Measurements from ENCODE around the gene TNFRSF6B. TPM values are rescaled to one million over a fixed set of nuclear protein-coding genes. Genes with fewer than 3 reads are reported as not detected.
A peak's percentile ranks its signal among the peaks of the same experiment; 100 is the strongest.

The TNFRSF6B gene
- total and polyA plus RNA-seq, 2 of the 4 experiments (the other 2 are of a cell fraction) = 1.3 to 11.0 TPM

GRCh38 chr20:63653041-63653973 is 43.1 kb upstream of the TNFRSF6B start, which contains the start of gene STMN3:
Gene STMN3, minus strand, starts transcription at chr20:63653424. Its CDS starts 79 bp downstream, at chr20:63653345.
- Histone ChIP-seq H2BK20ac (ENCODE audit: low read depth, low read length) (no peak within 1 kb of the TSS), H4K20me1 (ENCODE audit: insufficient read depth, low read length) (peaks cover 11% of the 10 kb centered on the region), H3K79me1 (ENCODE audit: low read depth in 1 of 2, low read length in 2 of 2) (peaks cover 0 to 14% of the 10 kb centered on the region in 2 experiments; a peak in 2 of 4 replicates), H4K8ac (ENCODE audit: low read depth in 2 of 2, low read length in 2 of 2) (peak within 1 kb of the TSS; percentile 31 to 89; a peak in 2 of 4 replicates), H3K9me1 (ENCODE audit: insufficient read depth, low read length) (0 out of 2 replicates have a peak, but pooled peaks cover 9% of the 10 kb centered on the region), H2AK9ac (replicated peaks; ENCODE audit: low read depth, low read length, poor library complexity) (peak within 1 kb of the TSS; percentile 77), H4K5ac (ENCODE audit: low read depth, low read length) (peak within 1 kb of the TSS; percentile 71; the same call in 1 of the 2 replicates), H3K36me3 (ENCODE audit: control insufficient read depth, insufficient read depth, low read length) (no peaks in the 10 kb centered on the region), H3K4ac (ENCODE audit: low read depth, low read length) (peak within 1 kb of the TSS; percentile 80), H3K27me3 (ENCODE audit: control insufficient read depth, insufficient read depth, low read length) (no peaks in the 10 kb centered on the region), H2BK5ac (ENCODE audit: low read depth, low read length, poor library complexity, severe bottlenecking) (peak within 1 kb of the TSS; percentile 37), H3K27ac (ENCODE audit: insufficient read depth, low read length) (peak within 1 kb of the TSS; percentile 87), H3K9ac (ENCODE audit: low read depth, low read length) (peak within 1 kb of the TSS; percentile 77), H3K18ac (ENCODE audit: low read depth, low read length) (peak within 1 kb of the TSS; percentile 74; the same call in 1 of the 2 replicates), H3K9me3 (ENCODE audit: control insufficient read depth, insufficient read depth, low read length) (no peaks in the 10 kb centered on the region), H2AFZ (replicated peaks; ENCODE audit: low read length, poor library complexity) (peak within 1 kb of the TSS; percentile 86), H3K56ac (ENCODE audit: extremely low read depth, insufficient read depth, low read length) (no peak within 1 kb of the TSS), H3K23ac (ENCODE audit: low read depth, low read length) (no peak within 1 kb of the TSS; the same call in 1 of the 2 replicates), H2AK5ac (ENCODE audit: low read depth, low read length) (peak within 1 kb of the TSS; percentile 39), H3K14ac (replicated peaks; ENCODE audit: low read depth, low read length) (peak within 1 kb of the TSS; percentile 33; the same call in 1 of the 2 replicates), H3K4me3 (ENCODE audit: insufficient read depth, low read depth, low read length) (peak within 1 kb of the TSS; percentile 53), H2BK15ac (ENCODE audit: low read depth, low read length) (peak within 1 kb of the TSS; percentile 40; the same call in 1 of the 3 replicates), H4K91ac (ENCODE audit: insufficient read depth, low read depth, low read length) (peak within 1 kb of the TSS; percentile 76), H2BK120ac (ENCODE audit: low read depth, low read length) (peak within 1 kb of the TSS; percentile 39), H3K4me2 (ENCODE audit: low read depth, low read length) (peak within 1 kb of the TSS; percentile 82), H3K4me1 (ENCODE audit: control insufficient read depth, insufficient read depth, low read length) (peaks cover 13% of the 10 kb centered on the region)
- CTCF ChIA-PET = interaction anchor here (0.6 kb wide), 1 partner anchor 28 kb away, joined by 3 read pairs; no protein-coding TSS in a partner anchor
- no TSS peak for BruUV-seq (replicated peaks)
- intact Hi-C loops (cut with micrococcal nuclease) (loop anchor here (10.0 kb wide), 1 partner anchor 119 kb away; the partner anchor contains the start of gene PTK6), in situ Hi-C loops (cut with MboI; ENCODE audit: low sequenced_read_pairs) (no loop called here), dilution Hi-C loops (cut with HindIII; ENCODE audit: low sequenced_read_pairs, unreplicated experiment) (no loop called here)
- DNase-seq = peak; percentile 88
- WGBS, 2 experiments (ENCODE audit: extremely low coverage in 2 of 2, insufficient read length in 1 of 2) = 2% methylated on average over 22 of the region's 73 CpGs; no CpG with 5 or more reads in 1 of the 2 experiments
- ATAC-seq (ENCODE audit: low read depth) = peak; percentile 85
- POLR2A ChIA-PET (ENCODE audit: unreplicated experiment) = no interaction called here
- no peak for TF ChIP-seq CTCF (conservative IDR thresholded peaks at IDR 0.05; ENCODE audit: low read depth, low read length)
- no peak for TF ChIP-seq CEBPB (IDR thresholded peaks at IDR 0.05; ENCODE audit: low read depth, low read length)
- TF ChIP-seq SMC3 (IDR thresholded peaks at IDR 0.05; ENCODE audit: low read depth, low read length) = no peak
- TF ChIP-seq BHLHE40 (IDR thresholded peaks at IDR 0.05; ENCODE audit: low read depth, low read length) = no peak
- TF ChIP-seq ELK1 (IDR thresholded peaks at IDR 0.05; ENCODE audit: borderline replicate concordance, low read depth, low read length) = no peak
- TF ChIP-seq MAFK (IDR thresholded peaks at IDR 0.05; ENCODE audit: low read depth, low read length) = no peak
- TF ChIP-seq RCOR1 (IDR thresholded peaks at IDR 0.05; ENCODE audit: insufficient replicate concordance, low read length) = peak; percentile 90
- TF ChIP-seq MAZ (IDR thresholded peaks at IDR 0.05; ENCODE audit: borderline replicate concordance, low read depth, low read length) = peak; percentile 83; the same call in 1 of the 2 replicates
- TF ChIP-seq RAD21 (IDR thresholded peaks at IDR 0.05; ENCODE audit: low read length) = no peak
- no peak for TF ChIP-seq NFE2L2 (IDR thresholded peaks at IDR 0.05; ENCODE audit: low read depth, low read length)
- no peak for TF ChIP-seq FOS (IDR thresholded peaks at IDR 0.05; ENCODE audit: low read depth, low read length)
- peak; percentile 96 for TF ChIP-seq MXI1 (IDR thresholded peaks at IDR 0.05; ENCODE audit: borderline replicate concordance, low read depth, low read length)
- no peak for TF ChIP-seq POLR2A (IDR thresholded peaks at IDR 0.05; ENCODE audit: low read depth, low read length)
- no peak for TF ChIP-seq CHD1 (IDR thresholded peaks at IDR 0.05; ENCODE audit: low read depth, low read length)
